PC-3 (cell line): ENCODE data around the gene RANBP10. TPM values are rescaled to one million over a fixed set of nuclear protein-coding genes. Genes with fewer than 3 reads are reported as not detected.

Source experiments
- ATAC-seq: fragments of 200-7000 bp; cut with Tn5 transposase; 2 replicates; pipeline ENCODE4 v1.9.1; 2020; ENCODE audit warnings: mild to moderate bottlenecking, moderate library complexity
- BruUV-seq: library from RNA; stranded (reverse); fragments of 400-500 nt; replicated peaks from 2 replicates; lab custom pipeline; 2021; lab: Mats Ljungman, UMichigan
- CTCF ChIA-PET: fragments of 300-600 bp; sonication (Branson Sonifier 250); formaldehyde crosslinking; loops from one replicate; lab custom pipeline; 2022; ENCODE audit warnings: antibody characterized with exemption; lab: Charles Lee
- POLR2A ChIA-PET: fragments of 300-600 bp; sonication (Branson Sonifier 250); formaldehyde crosslinking; loops from one replicate; lab custom pipeline; 2022; ENCODE audit warnings: antibody characterized with exemption; ENCODE audit not compliant: unreplicated experiment; lab: Charles Lee
- DNase-seq: peaks from one replicate; pipeline ENCODE4 v3.0.0-alpha.2; 2015
- H2AFZ ChIP-seq: fragments of 300-600 bp; sonication (generic); 2 replicates; pipeline ENCODE4 v1.6.0; 2016; ENCODE audit warnings: antibody characterized with exemption, low read length
- H3F3A ChIP-seq: fragments of 300-600 bp; sonication (generic); one replicate; pipeline ENCODE4 v1.6.0; 2017; ENCODE audit warnings: antibody characterized with exemption, low read length, control low read depth, mild to moderate bottlenecking; ENCODE audit not compliant: unreplicated experiment
- H3K27ac ChIP-seq: fragments of 300-600 bp; sonication (generic); 2 replicates; pipeline ENCODE4 v1.5.1; 2016; ENCODE audit warnings: mild to moderate bottlenecking, low read length
- H3K27me3 ChIP-seq: fragments of 300-600 bp; sonication (generic); 2 replicates; pipeline ENCODE4 v1.6.1; 2016; ENCODE audit warnings: low read length, mixed read lengths
- H3K36me3 ChIP-seq: fragments of 300-600 bp; sonication (generic); 2 replicates; pipeline ENCODE4 v1.6.1; 2016; ENCODE audit warnings: low read depth, mixed run types, low read length, mixed read lengths
- H3K4me1 ChIP-seq: fragments of 300-600 bp; sonication (generic); 2 replicates; pipeline ENCODE4 v1.5.1; 2016; ENCODE audit warnings: low read length; ENCODE audit not compliant: insufficient read depth
- H3K4me2 ChIP-seq: fragments of 300-600 bp; sonication (generic); 2 replicates; pipeline ENCODE4 v1.6.0; 2016; ENCODE audit warnings: low read length
- H3K4me3 ChIP-seq: fragments of 300-600 bp; sonication (generic); 2 replicates; pipeline ENCODE4 v1.5.1; 2016; ENCODE audit warnings: mild to moderate bottlenecking, low read length, mixed read lengths
- H3K79me2 ChIP-seq: fragments of 300-600 bp; sonication (generic); 2 replicates; pipeline ENCODE4 v1.6.1; 2017; ENCODE audit warnings: low read length, mixed read lengths
- H3K9ac ChIP-seq: fragments of 300-600 bp; sonication (generic); 2 replicates; pipeline ENCODE4 v1.6.0; 2016; ENCODE audit warnings: mild to moderate bottlenecking, low read length
- H3K9me2 ChIP-seq: fragments of 300-600 bp; sonication (generic); replicated peaks from 2 replicates; pipeline ENCODE4 v1.6.1; 2016; ENCODE audit warnings: mixed run types, low read length, mixed read lengths
- H3K9me3 ChIP-seq: fragments of 300-600 bp; sonication (generic); 2 replicates; pipeline ENCODE4 v1.6.1; 2016; ENCODE audit warnings: low read length, mixed read lengths
- H4K20me1 ChIP-seq: fragments of 300-600 bp; sonication (generic); 2 replicates; pipeline ENCODE4 v1.6.1; 2016; ENCODE audit warnings: low read length, mixed read lengths
- CTCF ChIP-seq: fragments of 300-600 bp; sonication (generic); conservative IDR thresholded peaks from 2 replicates; pipeline ENCODE4 v1.5.1; 2017; ENCODE audit warnings: antibody characterized with exemption, low read depth, mild to moderate bottlenecking, low read length
- EZH2 ChIP-seq: fragments of 300-600 bp; sonication (generic); IDR thresholded peaks from one replicate; pipeline ENCODE4 v1.6.1; 2017; ENCODE audit warnings: antibody characterized with exemption, mild to moderate bottlenecking, low read length; ENCODE audit not compliant: unreplicated experiment
- EZH2phosphoT487 ChIP-seq: fragments of 300-600 bp; sonication (generic); IDR thresholded peaks from 2 replicates; pipeline ENCODE4 v1.6.1; 2018; ENCODE audit warnings: mild to moderate bottlenecking, antibody characterized with exemption, low read length, borderline replicate concordance
- intact Hi-C: fragments of 100-400 bp; cut with micrococcal nuclease; formaldehyde crosslinking; loops from 2 replicates; pipeline ENCODE4 v1.9.0; 2023
- total RNA-seq: library from RNA; depleted of rRNA; stranded (reverse); fragments of >200 nt; gene quantifications from 2 replicates; pipeline ENCODE4 v1.2.3, GENCODE V29; 2014

RANBP10 gene
- total RNA-seq, 1 experiment from 2014 or later, result 5.5 TPM

GRCh38 chr16:67719048-67719777, 87.1 kb downstream of the RANBP10 start, which contains the start of gene GFOD2:
TSS of gene GFOD2 (minus strand) at chr16:67719316. CDS start at chr16:67685715, 33,601 bp downstream.
- Histone ChIP-seq H3K27me3 (no peaks in the 10 kb centered on the region), H3K4me3 (peak within 1 kb of the TSS; percentile 97), H3K9me3 (no peaks in the 10 kb centered on the region), H3F3A (no peaks in the 10 kb centered on the region), H3K4me2 (peak within 1 kb of the TSS; percentile 100), H3K4me1 (peaks cover 31% of the 10 kb centered on the region), H3K9ac (peak within 1 kb of the TSS; percentile 94), H3K27ac (no peak within 1 kb of the TSS), H2AFZ (peak within 1 kb of the TSS; percentile 64), H3K9me2 (no peaks in the 10 kb centered on the region), H3K36me3 (no peaks in the 10 kb centered on the region), H4K20me1 (no peaks in the 10 kb centered on the region), H3K79me2 (peaks cover 48% of the 10 kb centered on the region)
- CTCF ChIA-PET, result interaction anchor here (0.5 to 1.3 kb wide), 3 partner anchors 11 to 97 kb away, joined by 3 to 4 read pairs (median 3); no protein-coding TSS in a partner anchor
- POLR2A ChIA-PET, result interaction anchor here (0.6 kb wide), 3 partner anchors 22 to 165 kb away, joined by 3 to 4 read pairs (median 3); partner anchors contain the start of gene NRN1L
- peak; percentile 92 for DNase-seq
- TF ChIP-seq EZH2 (no peak), EZH2phosphoT487 (no peak), CTCF (no peak)
- ATAC-seq, result peak; percentile 81
- intact Hi-C loops, result no loop called here
- BruUV-seq, result no TSS peak

- ATAC-seq, result peak; percentile 6; the same call in 1 of the 2 replicates
- H3K9ac ChIP-seq, result peak overlapping the region; percentile 94
- no peaks in the 10 kb centered on the region for H3K27me3 ChIP-seq
- H3F3A ChIP-seq, result no peaks in the 10 kb centered on the region
- H3K27ac ChIP-seq, result no peak overlapping the region
- H2AFZ ChIP-seq, result peak overlapping the region; percentile 64
- no TSS peak for BruUV-seq
- H3K79me2 ChIP-seq, result peaks cover 53% of the 10 kb centered on the region
- no peaks in the 10 kb centered on the region for H3K9me3 ChIP-seq
- H3K4me3 ChIP-seq, result peak overlapping the region; percentile 97
- no peaks in the 10 kb centered on the region for H3K36me3 ChIP-seq
- DNase-seq, result no peak
- ChIA-PET CTCF (interaction anchor here (1.3 kb wide), 1 partner anchor 98 kb away, joined by 4 read pairs; no protein-coding TSS in a partner anchor), POLR2A (interaction anchor here (0.6 kb wide), 1 partner anchor 166 kb away, joined by 3 read pairs; the partner anchor contains the start of gene NRN1L)
- intact Hi-C loops, result no loop called here
- TF ChIP-seq CTCF, result no peak
- TF ChIP-seq EZH2phosphoT487, result no peak
- TF ChIP-seq EZH2, result no peak
- peak overlapping the region; percentile 100 for H3K4me2 ChIP-seq
- H4K20me1 ChIP-seq, result no peaks in the 10 kb centered on the region
- peaks cover 26% of the 10 kb centered on the region for H3K4me1 ChIP-seq
- H3K9me2 ChIP-seq, result no peaks in the 10 kb centered on the region
Measured at GRCh38 chr16:67718668-67719047, 87.7 kb downstream of the RANBP10 start.

- Histone ChIP-seq H3K4me1 (peaks cover 16% of the 10 kb centered on the region), H3K4me3 (no peak overlapping the region), H3K36me3 (no peaks in the 10 kb centered on the region), H3K27ac (no peak overlapping the region), H3K4me2 (no peak overlapping the region), H2AFZ (no peak overlapping the region), H3K9me2 (no peaks in the 10 kb centered on the region), H3K9ac (no peak overlapping the region), H3K27me3 (no peaks in the 10 kb centered on the region), H3F3A (no peaks in the 10 kb centered on the region), H4K20me1 (0 out of 2 replicates have a peak, but pooled peaks cover 5% of the 10 kb centered on the region), H3K9me3 (no peaks in the 10 kb centered on the region), H3K79me2 (peaks cover 70% of the 10 kb centered on the region)
- intact Hi-C loops, result no loop called here
- ATAC-seq, result no peak
- TF ChIP-seq EZH2, result no peak
- no peak for TF ChIP-seq EZH2phosphoT487
- ChIA-PET POLR2A (interaction anchor here (0.6 kb wide), 1 partner anchor 70 kb away, joined by 10 read pairs; no protein-coding TSS in a partner anchor), CTCF (no interaction called here)
- DNase-seq, result no peak
- BruUV-seq, result no TSS peak
Measured at GRCh38 chr16:67716097-67716496, 90.3 kb downstream of the RANBP10 start.
